ENCODE results near the gene NR1D2. TPM values are rescaled to one million over a fixed set of nuclear protein-coding genes. Genes with fewer than 3 reads are reported as not detected.

NR1D2 gene
- 10 to 100 TPM; 33.3 to 35.7 TPM for total RNA-seq
- polyA plus RNA-seq: 1 to 10 TPM; 6.1 to 9.1 TPM
- long read RNA-seq, donor 1, full-length matches to known transcripts: 12 of 12 reads
- long read RNA-seq, donor 1, partial matches to known transcripts: 0 of 12 reads
- long read RNA-seq, donor 1, other reads (novel, unspliced or antisense): 0 of 12 reads
- long read RNA-seq, donor 2, full-length matches to known transcripts: 1 of 1 reads
- long read RNA-seq, donor 2, partial matches to known transcripts: 0 of 1 reads
- long read RNA-seq, donor 2, other reads (novel, unspliced or antisense): 0 of 1 reads
- long read RNA-seq, donor 3, full-length matches to known transcripts: 4 of 4 reads
- long read RNA-seq, donor 3, partial matches to known transcripts: 0 of 4 reads
- long read RNA-seq, donor 3, other reads (novel, unspliced or antisense): 0 of 4 reads
- long read RNA-seq, donor 4: 0 reads
- long read RNA-seq, donor 5, full-length matches to known transcripts: 6 of 11 reads
- long read RNA-seq, donor 5, partial matches to known transcripts: 5 of 11 reads
- long read RNA-seq, donor 5, other reads (novel, unspliced or antisense): 0 of 11 reads

- peak within 1 kb of the TSS; percentile 75 to 94 for H3K9ac ChIP-seq (ENCODE audit: insufficient read depth in 1 of 2, low read length in 2 of 2)
- H3K36me3 ChIP-seq (ENCODE audit: control insufficient read depth in 4 of 4, insufficient read depth in 4 of 4, low read length in 4 of 4): no peaks in the 10 kb centered on the region
- 1% methylated on average over 38 to 87 of the region's 88 CpGs for WGBS, 2 donors
- DNase-seq (peak; percentile 84 to 94 (median 91)), ATAC-seq (ENCODE audit: insufficient read depth, low FRiP score) (peak; percentile 66)
- peak within 1 kb of the TSS; percentile 94 to 98 for H3K27ac ChIP-seq (ENCODE audit: low read depth in 1 of 2, low read length in 1 of 2)
- TF ChIP-seq CTCF (IDR thresholded peaks at IDR 0.05; ENCODE audit: control extremely low read depth, extremely low read depth): no peak
- H3K27me3 ChIP-seq (ENCODE audit: control insufficient read depth in 3 of 3, insufficient read depth in 3 of 3, low read length in 2 of 3): no peaks in the 10 kb centered on the region
- no peaks in the 10 kb centered on the region for H3K9me3 ChIP-seq (ENCODE audit: control insufficient read depth in 4 of 4, insufficient read depth in 3 of 4, low read length in 3 of 4)
- H3K4me1 ChIP-seq (ENCODE audit: control insufficient read depth in 5 of 5, insufficient read depth in 5 of 5, low read length in 5 of 5): peaks cover 0 to 30% (median 14%) of the 10 kb centered on the region in 5 donors
- peak within 1 kb of the TSS; percentile 84 for H3K4me3 ChIP-seq
These were observed at the start of gene NR1D2 for GRCh38 chr3:23944861-23945662. Gene NR1D2 (plus strand): TSS chr3:23945286. CDS start chr3:23945579, 293 bp downstream.

- ATAC-seq (ENCODE audit: insufficient read depth, low FRiP score) (no peak), DNase-seq (peak in 2 of 3 donors; percentile 50 to 65)
- 78 to 83% methylated on average over 6 of the region's 6 CpGs for WGBS, 2 donors
- Histone ChIP-seq H3K27me3 (ENCODE audit: control insufficient read depth in 3 of 3, insufficient read depth in 3 of 3, low read length in 2 of 3) (no peaks in the 10 kb centered on the region), H3K4me3 (no peak overlapping the region), H3K27ac (ENCODE audit: low read depth in 1 of 2, low read length in 1 of 2) (no peak overlapping the region), H3K9me3 (ENCODE audit: control insufficient read depth in 4 of 4, insufficient read depth in 3 of 4, low read length in 3 of 4) (no peaks in the 10 kb centered on the region), H3K4me1 (ENCODE audit: control insufficient read depth in 5 of 5, insufficient read depth in 5 of 5, low read length in 5 of 5) (peaks cover 0 to 1% (median 0%) of the 10 kb centered on the region in 5 donors), H3K36me3 (ENCODE audit: control insufficient read depth in 4 of 4, insufficient read depth in 4 of 4, low read length in 4 of 4) (peaks cover 4 to 25% (median 15%) of the 10 kb centered on the region in 4 donors), H3K9ac (ENCODE audit: insufficient read depth in 1 of 2, low read length in 2 of 2) (no peak overlapping the region)
- TF ChIP-seq CTCF (IDR thresholded peaks at IDR 0.05; ENCODE audit: control extremely low read depth, extremely low read depth): no peak
These were observed 44.3 kb upstream of the NR1D2 start for GRCh38 chr3:23900744-23901143.

GRCh38 chr3:23904545-23904944 is 40.5 kb upstream of the NR1D2 start:
- Histone ChIP-seq H3K27me3 (ENCODE audit: control insufficient read depth in 3 of 3, insufficient read depth in 3 of 3, low read length in 2 of 3) (no peaks in the 10 kb centered on the region), H3K4me3 (no peak overlapping the region), H3K9ac (ENCODE audit: insufficient read depth in 1 of 2, low read length in 2 of 2) (no peak overlapping the region), H3K4me1 (ENCODE audit: control insufficient read depth in 5 of 5, insufficient read depth in 5 of 5, low read length in 5 of 5) (no peaks in the 10 kb centered on the region), H3K9me3 (ENCODE audit: control insufficient read depth in 4 of 4, insufficient read depth in 3 of 4, low read length in 3 of 4) (no peaks in the 10 kb centered on the region), H3K27ac (ENCODE audit: low read depth in 1 of 2, low read length in 1 of 2) (no peak overlapping the region), H3K36me3 (ENCODE audit: control insufficient read depth in 4 of 4, insufficient read depth in 4 of 4, low read length in 4 of 4) (peaks cover 3 to 12% (median 6%) of the 10 kb centered on the region in 4 donors)
- DNase-seq: no peak
- no peak for TF ChIP-seq CTCF (IDR thresholded peaks at IDR 0.05; ENCODE audit: control extremely low read depth, extremely low read depth)
- ATAC-seq (ENCODE audit: insufficient read depth, low FRiP score): no peak
